ENCODE data around the gene CPLX3. TPM values are rescaled to one million over a fixed set of nuclear protein-coding genes. Genes with fewer than 3 reads are reported as not detected.

CPLX3 gene
- 0.05 to 0.06 TPM in 2 of 5 replicates, not detected in the others for total RNA-seq (2022; extraction: Qiagen RNA extraction)

GRCh38 chr15:74826364-74826819 is at the start of gene CPLX3:
Gene CPLX3, plus strand, starts transcription at chr15:74826627. Its CDS starts 77 bp downstream, at chr15:74826704.

GRCh38 chr15:74781431-74782258 is 44.8 kb upstream of the CPLX3 start, which contains the start of gene CSK:
Gene CSK, plus strand, starts transcription at chr15:74782080. Its CDS starts 16,218 bp downstream, at chr15:74798298.

GRCh38 chr15:74812533-74812932 is 13.9 kb upstream of the CPLX3 start, which contains the start of gene LMAN1L:
Gene LMAN1L, plus strand, starts transcription at chr15:74812835. Its CDS starts 20 bp downstream, at chr15:74812855.

GRCh38 chr15:74842581-74843444 is 16.4 kb downstream of the CPLX3 start, which contains the start of gene ULK3:
Gene ULK3, minus strand, starts transcription at chr15:74843156. Its CDS starts 51 bp downstream, at chr15:74843105.

GRCh38 chr15:74873036-74873755 is 46.8 kb downstream of the CPLX3 start, which contains the start of gene SCAMP2:
Gene SCAMP2, minus strand, starts transcription at chr15:74873365. Its CDS starts 110 bp downstream, at chr15:74873255.

Other genes with a start within 250 kb of the CPLX3 start
- 33.3 to 47.6 TPM (median 36.3 TPM) in 5 replicates for gene CLK3, start 210.8 kb upstream of the CPLX3 start, total RNA-seq (2022; extraction: Qiagen RNA extraction)
- gene EDC3, start 130.6 kb upstream of the CPLX3 start, total RNA-seq (2022; extraction: Qiagen RNA extraction): 17.9 to 20.7 TPM (median 18.9 TPM) in 5 replicates
- gene CYP1A1, start 101.1 kb upstream of the CPLX3 start, total RNA-seq (2022; extraction: Qiagen RNA extraction): 1.3 to 2.5 TPM (median 2.0 TPM) in 5 replicates
- not detected in 5 replicates for gene CYP1A2, start 77.8 kb upstream of the CPLX3 start, total RNA-seq (2022; extraction: Qiagen RNA extraction)
- 59.2 to 70.7 TPM (median 66.3 TPM) in 5 replicates for gene CSK, start 44.5 kb upstream of the CPLX3 start, total RNA-seq (2022; extraction: Qiagen RNA extraction)
- gene LMAN1L, start 13.8 kb upstream of the CPLX3 start, total RNA-seq (2022; extraction: Qiagen RNA extraction): 0.03 to 0.08 TPM (median 0.08 TPM) in 3 of 5 replicates, not detected in the others
- 27.9 to 41.0 TPM (median 38.2 TPM) in 5 replicates for gene ULK3, start 16.5 kb downstream of the CPLX3 start, total RNA-seq (2022; extraction: Qiagen RNA extraction)
- 55.2 to 69.3 TPM (median 66.6 TPM) in 5 replicates for gene SCAMP2, start 46.7 kb downstream of the CPLX3 start, total RNA-seq (2022; extraction: Qiagen RNA extraction)
- 28.0 to 35.2 TPM (median 32.6 TPM) in 5 replicates for gene MPI, start 63.4 kb downstream of the CPLX3 start, total RNA-seq (2022; extraction: Qiagen RNA extraction)
- 30.0 to 41.1 TPM (median 38.4 TPM) in 5 replicates for gene FAM219B, start 80.2 kb downstream of the CPLX3 start, total RNA-seq (2022; extraction: Qiagen RNA extraction)
- 505 to 615 TPM (median 535 TPM) in 5 replicates for gene COX5A, start 111.4 kb downstream of the CPLX3 start, total RNA-seq (2022; extraction: Qiagen RNA extraction)
- 18.6 to 29.7 TPM (median 27.3 TPM) in 5 replicates for gene RPP25, start 130.1 kb downstream of the CPLX3 start, total RNA-seq (2022; extraction: Qiagen RNA extraction)
- 11.8 to 15.0 TPM (median 14.3 TPM) in 5 replicates for gene SCAMP5, start 168.9 kb downstream of the CPLX3 start, total RNA-seq (2022; extraction: Qiagen RNA extraction)
- gene PPCDC, start 197.0 kb downstream of the CPLX3 start, total RNA-seq (2022; extraction: Qiagen RNA extraction): 16.2 to 22.0 TPM (median 19.9 TPM) in 5 replicates

All from A549 treated with CORT108297 at 1 μM for 4 hours (cell line).